Epithelial cell of proximal tubule (primary cell): ENCODE measurements around the gene GPC3. TPM values are rescaled to one million over a fixed set of nuclear protein-coding genes. Genes with fewer than 3 reads are reported as not detected.

Source experiments
- DNase-seq: peaks from one replicate; pipeline ENCODE4 v3.0.0-alpha.2; 2011; ENCODE audit warnings: low read depth
- H3K4me3 ChIP-seq: 2 replicates; pipeline ENCODE4 v1.5.1; 2011; ENCODE audit warnings: low read depth, mild to moderate bottlenecking, low read length
- CTCF ChIP-seq: conservative IDR thresholded peaks from 2 replicates; pipeline ENCODE4 v1.5.1; 2012; ENCODE audit warnings: low read depth, mild to moderate bottlenecking, low read length
- total RNA-seq: library from RNA; depleted of rRNA; stranded (reverse); fragments of >200 nt; gene quantifications from 2 replicates; pipeline ENCODE4 v1.2.3, GENCODE V29; 2015

GPC3 gene
- total RNA-seq, 1 donor from 2014 or later, result 3.3 TPM

DNA sequence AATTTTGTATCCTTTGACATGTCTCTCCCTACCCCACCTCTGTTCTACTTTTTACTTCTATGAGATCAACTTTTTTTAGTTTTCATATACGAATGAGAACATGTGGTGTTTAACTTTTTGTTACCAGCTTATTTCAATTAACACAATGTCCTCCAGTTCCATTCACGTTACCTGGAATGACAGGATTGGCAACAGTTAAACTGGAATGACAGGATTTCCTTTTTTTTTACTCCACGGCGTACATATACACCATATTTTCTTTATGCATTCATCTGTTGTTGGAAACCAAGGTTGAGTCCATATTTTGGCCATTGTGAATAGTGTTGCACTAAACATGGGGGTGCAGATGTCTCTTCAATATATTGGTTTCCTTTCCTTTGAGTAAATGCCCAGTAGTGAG, 398.3 kb downstream of the GPC3 start:
- TF ChIP-seq CTCF, result no peak
- H3K4me3 ChIP-seq, result no peak overlapping the region
- no peak for DNase-seq

DNA sequence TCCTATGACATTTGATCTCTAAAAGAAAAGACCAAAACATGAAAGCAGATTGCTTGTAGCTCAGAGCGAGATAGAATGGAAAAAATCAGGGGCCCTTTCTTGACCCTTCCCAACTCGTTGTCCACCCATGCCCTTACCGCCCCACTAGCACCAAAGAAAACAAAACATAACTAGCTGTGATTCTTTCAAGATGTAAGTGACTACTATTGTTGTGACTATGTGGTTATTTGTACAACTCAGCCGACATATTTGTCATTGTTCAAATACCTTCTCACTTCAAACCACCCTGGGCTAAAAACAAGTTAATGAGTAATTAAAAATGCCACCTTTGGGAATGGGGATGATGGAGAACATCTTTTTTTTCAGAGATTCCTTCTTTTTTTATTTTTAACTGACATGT, 399.0 kb downstream of the GPC3 start:
- DNase-seq, result peak; percentile 49
- no peak for TF ChIP-seq CTCF
- no peak overlapping the region for H3K4me3 ChIP-seq

GRCh38 chrX:133583825-133584224, 401.6 kb downstream of the GPC3 start:
- no peak for DNase-seq
- no peak for TF ChIP-seq CTCF

GRCh38 chrX:133580625-133581024, 404.8 kb downstream of the GPC3 start:
- no peak for DNase-seq
- no peak overlapping the region for H3K4me3 ChIP-seq
- TF ChIP-seq CTCF, result no peak

More at GRCh38 chrX:133583825-133584224, 401.6 kb downstream of the GPC3 start:
- H3K4me3 ChIP-seq, result no peak overlapping the region

DNA sequence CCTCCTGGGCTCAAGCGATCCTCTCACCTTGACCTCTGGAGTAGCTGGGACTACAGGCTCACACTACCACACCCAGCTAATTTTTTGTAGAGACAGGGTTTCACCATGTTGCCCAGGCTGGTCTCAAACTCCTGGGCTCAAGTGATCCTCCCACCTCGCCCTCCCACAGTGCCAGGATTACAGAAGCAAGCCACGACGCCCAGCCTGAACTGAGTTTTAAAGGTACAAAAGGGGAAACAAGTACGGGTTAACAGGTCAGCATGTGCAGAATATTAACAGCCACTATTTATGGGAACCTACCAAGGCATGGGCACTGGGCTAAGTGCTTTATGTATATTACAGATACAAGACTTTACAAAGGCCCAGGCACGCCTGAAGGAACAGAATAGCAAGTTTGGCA, 405.8 kb downstream of the GPC3 start:
- no peak overlapping the region for H3K4me3 ChIP-seq
- no peak for TF ChIP-seq CTCF
- no peak for DNase-seq

DNA sequence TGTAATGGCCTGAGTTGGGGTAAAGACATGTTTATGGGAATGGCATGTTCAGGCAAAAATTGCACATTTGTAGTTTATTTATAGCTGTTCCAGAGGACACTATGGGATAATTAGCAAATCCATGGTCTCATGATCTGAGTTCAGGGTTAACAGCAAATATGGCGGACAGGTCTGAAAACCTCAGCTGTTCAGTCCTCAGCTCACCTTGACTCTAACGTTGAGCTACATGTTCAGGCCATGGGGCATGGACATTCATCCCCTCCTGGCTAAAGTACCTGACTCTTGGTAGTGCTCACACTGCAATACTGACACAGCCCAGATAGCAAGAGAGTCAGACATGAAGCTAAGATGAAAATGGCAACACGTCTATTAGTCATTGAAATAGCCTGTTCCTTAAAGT, 408.5 kb downstream of the GPC3 start:
- no peak for DNase-seq
- TF ChIP-seq CTCF, result no peak
- no peak overlapping the region for H3K4me3 ChIP-seq

GRCh38 chrX:133575501-133576136, 409.8 kb downstream of the GPC3 start:
- no peak for TF ChIP-seq CTCF
- DNase-seq, result no peak
- H3K4me3 ChIP-seq, result no peak overlapping the region
